CD14-positive monocyte (primary cell): ENCODE measurements around the gene MAP2K6. TPM values are rescaled to one million over a fixed set of nuclear protein-coding genes. Genes with fewer than 3 reads are reported as not detected.

Experiments
- DNase-seq, 3 donors: peaks; one replicate each; pipeline ENCODE4 v3.0.0-alpha.2; 2011 to 2022
- H2AFZ ChIP-seq: 2 replicates; pipeline ENCODE4 v1.6.0; 2012; ENCODE audit warnings: mild to moderate bottlenecking, low read depth, low read length, inconsistent platforms; ENCODE audit not compliant: insufficient read depth, poor library complexity, severe bottlenecking
- H3K27ac ChIP-seq, 2 donors: 1 replicate in 1 of 2; 2 replicates in 1 of 2; pipeline ENCODE4 v1.5.1; 2012 to 2013; ENCODE audit warnings: low read length in 2 of 2, control low read depth in 1 of 2, inconsistent platforms in 1 of 2, low read depth in 1 of 2, mild to moderate bottlenecking in 1 of 2
- H3K27me3 ChIP-seq, 2 donors: one replicate each; pipeline versions ENCODE4 v1.6.0 to v1.6.1; 2011 to 2013; ENCODE audit warnings: low read length in 2 of 2; ENCODE audit not compliant: control insufficient read depth in 2 of 2, insufficient read depth in 2 of 2
- H3K36me3 ChIP-seq, 2 donors: replicated peaks in 1 of 2; 1 replicate in 1 of 2; 2 replicates in 1 of 2; pipeline versions ENCODE4 v1.5.1 to v1.6.1; 2012 to 2013; ENCODE audit warnings: low read length in 2 of 2, control low read depth in 1 of 2, inconsistent platforms in 1 of 2, mild to moderate bottlenecking in 1 of 2; ENCODE audit not compliant: insufficient read depth in 2 of 2, control insufficient read depth in 1 of 2
- H3K4me1 ChIP-seq, 2 donors: 1 replicate in 1 of 2; 2 replicates in 1 of 2; pipeline versions ENCODE4 v1.5.1 to v1.6.1; 2012 to 2013; ENCODE audit warnings: low read length in 2 of 2, control low read depth in 1 of 2, inconsistent platforms in 1 of 2, mild to moderate bottlenecking in 1 of 2, moderate library complexity in 1 of 2; ENCODE audit not compliant: insufficient read depth in 2 of 2, control insufficient read depth in 1 of 2
- H3K4me2 ChIP-seq: replicated peaks from 2 replicates; pipeline ENCODE3; 2012; ENCODE audit warnings: low read length, moderate library complexity, mild to moderate bottlenecking; ENCODE audit not compliant: poor library complexity, severe bottlenecking; ENCODE audit errors: extremely low read depth
- H3K4me3 ChIP-seq, 3 experiments: fragments of 200-600 bp in 1 of 3; sonication (generic) in 1 of 3; replicated peaks in 1 of 3; 1 replicate in 2 of 3; 2 replicates in 1 of 3; pipeline ENCODE4 v1.5.1; 2011 to 2013; ENCODE audit warnings: low read length in 3 of 3, mild to moderate bottlenecking in 3 of 3, control low read depth in 2 of 3, low read depth in 2 of 3, inconsistent platforms in 1 of 3, moderate library complexity in 1 of 3
- H3K79me2 ChIP-seq: 2 replicates; pipeline ENCODE4 v1.6.0; 2012; ENCODE audit warnings: mild to moderate bottlenecking, control low read depth, inconsistent platforms, low read length, moderate library complexity; ENCODE audit not compliant: insufficient read depth
- H3K9ac ChIP-seq: 2 replicates; pipeline ENCODE4 v1.6.0; 2017; ENCODE audit warnings: low read length, mild to moderate bottlenecking; ENCODE audit not compliant: insufficient read depth, poor library complexity, severe bottlenecking
- H3K9me3 ChIP-seq, 2 donors: replicated peaks in 1 of 2; 1 replicate in 1 of 2; 2 replicates in 1 of 2; pipeline versions ENCODE4 v1.5.1 to v1.6.1; 2012 to 2013; ENCODE audit warnings: low read length in 2 of 2, control low read depth in 1 of 2; ENCODE audit not compliant: control insufficient read depth in 1 of 2, insufficient read depth in 1 of 2
- H4K20me1 ChIP-seq: 2 replicates; pipeline ENCODE4 v1.6.0; 2012; ENCODE audit warnings: mild to moderate bottlenecking, low read length, control low read depth, moderate library complexity; ENCODE audit not compliant: insufficient read depth
- H3K27ac Mint-ChIP-seq, 7 donors: one replicate each; pipeline ENCODE4 v1.8.0; 2020; ENCODE audit warnings: mild to moderate bottlenecking in 7 of 7, mixed read lengths in 7 of 7, moderate library complexity in 6 of 7, inconsistent platforms in 2 of 7
- H3K27me3 Mint-ChIP-seq, 3 donors: one replicate each; pipeline ENCODE4 v1.8.0; 2021 to 2022; ENCODE audit warnings: low read depth in 3 of 3, mild to moderate bottlenecking in 3 of 3, mixed read lengths in 3 of 3, moderate library complexity in 3 of 3, inconsistent platforms in 1 of 3
- H3K36me3 Mint-ChIP-seq, 2 donors: one replicate each; pipeline ENCODE4 v1.8.0; 2020; ENCODE audit warnings: mixed read lengths in 2 of 2, inconsistent platforms in 1 of 2, mild to moderate bottlenecking in 1 of 2
- H3K4me1 Mint-ChIP-seq: one replicate; pipeline ENCODE4 v1.8.0; 2020; ENCODE audit warnings: mild to moderate bottlenecking, mixed read lengths
- H3K4me3 Mint-ChIP-seq, 2 donors: one replicate each; pipeline ENCODE4 v1.8.0; 2020; ENCODE audit warnings: mild to moderate bottlenecking in 2 of 2, mixed read lengths in 2 of 2, moderate library complexity in 1 of 2
- H3K9me3 Mint-ChIP-seq, 7 donors: one replicate each; pipeline ENCODE4 v1.8.0; 2020 to 2022; ENCODE audit warnings: mixed read lengths in 7 of 7, mild to moderate bottlenecking in 6 of 7, moderate library complexity in 6 of 7, inconsistent platforms in 2 of 7
- WGBS: methylation state at CpG from one replicate; pipeline ENCODE4 v1.1.5; 2013; ENCODE audit warnings: missing lambda C conversion rate; ENCODE audit not compliant: insufficient coverage; 5-methylcytosine and 5-hydroxymethylcytosine counted together
- intact Hi-C, 2 donors: fragments of 100-400 bp; cut with micrococcal nuclease; formaldehyde crosslinking; loops; one replicate each; pipeline versions ENCODE4 v1.15.0 to v1.15.1; 2023
- polyA plus RNA-seq, 3 donors: library from polyadenylated mRNA; depleted of rRNA in 1 of 3; unstranded in 2 of 3; stranded (reverse) in 1 of 3; fragments of 300-500 nt in 2 of 3; fragments of >200 nt in 1 of 3; fragmentation: Illumina TruSeq in 2 of 3; gene quantifications; 1 replicate in 2 of 3; 2 replicates in 1 of 3; pipeline ENCODE4 v1.2.3, GENCODE V29; 2012 to 2021
- TF ChIP-seq, protein P1 (sequence below): fragments of 200-600 bp; IDR thresholded peaks from one replicate; pipeline ENCODE4 v1.8.0; 2022; ENCODE audit warnings: antibody characterized with exemption, mild to moderate bottlenecking

MAP2K6 gene
- polyA plus RNA-seq, 3 donors, result 13.5 to 28.9 (median 18.5) TPM

GRCh38 chr17:69501591-69502468 lies 87.3 kb downstream of the MAP2K6 start:
- intact Hi-C loops, result no loop called here
- no peaks in the 10 kb centered on the region for H4K20me1 ChIP-seq
- no peaks in the 10 kb centered on the region for H3K27me3 ChIP-seq
- H3K36me3 Mint-ChIP-seq, result peaks cover 21 to 28% of the 10 kb centered on the region in 2 donors
- peak overlapping the region; percentile 63 to 79 for H3K27ac ChIP-seq
- H3K27me3 Mint-ChIP-seq, result no peaks in the 10 kb centered on the region
- peaks cover 45 to 53% of the 10 kb centered on the region in 2 donors for H3K4me1 ChIP-seq
- 1% methylated on average over 9 of the region's 14 CpGs for WGBS
- peak overlapping the region; percentile 41 to 92 (median 79) for H3K4me3 ChIP-seq
- TF ChIP-seq, protein P1, sequence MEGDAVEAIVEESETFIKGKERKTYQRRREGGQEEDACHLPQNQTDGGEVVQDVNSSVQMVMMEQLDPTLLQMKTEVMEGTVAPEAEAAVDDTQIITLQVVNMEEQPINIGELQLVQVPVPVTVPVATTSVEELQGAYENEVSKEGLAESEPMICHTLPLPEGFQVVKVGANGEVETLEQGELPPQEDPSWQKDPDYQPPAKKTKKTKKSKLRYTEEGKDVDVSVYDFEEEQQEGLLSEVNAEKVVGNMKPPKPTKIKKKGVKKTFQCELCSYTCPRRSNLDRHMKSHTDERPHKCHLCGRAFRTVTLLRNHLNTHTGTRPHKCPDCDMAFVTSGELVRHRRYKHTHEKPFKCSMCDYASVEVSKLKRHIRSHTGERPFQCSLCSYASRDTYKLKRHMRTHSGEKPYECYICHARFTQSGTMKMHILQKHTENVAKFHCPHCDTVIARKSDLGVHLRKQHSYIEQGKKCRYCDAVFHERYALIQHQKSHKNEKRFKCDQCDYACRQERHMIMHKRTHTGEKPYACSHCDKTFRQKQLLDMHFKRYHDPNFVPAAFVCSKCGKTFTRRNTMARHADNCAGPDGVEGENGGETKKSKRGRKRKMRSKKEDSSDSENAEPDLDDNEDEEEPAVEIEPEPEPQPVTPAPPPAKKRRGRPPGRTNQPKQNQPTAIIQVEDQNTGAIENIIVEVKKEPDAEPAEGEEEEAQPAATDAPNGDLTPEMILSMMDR, result no peak
- peak overlapping the region; percentile 88 for H3K4me2 ChIP-seq
- peak overlapping the region; percentile 84 to 93 for H3K4me3 Mint-ChIP-seq
- DNase-seq, result peak; percentile 56 to 59 (median 59)
- H3K9ac ChIP-seq, result peak overlapping the region; percentile 59
- peaks cover 67% of the 10 kb centered on the region for H3K4me1 Mint-ChIP-seq
- H3K79me2 ChIP-seq, result peaks cover 48% of the 10 kb centered on the region
- H3K36me3 ChIP-seq, result peaks cover 4 to 16% of the 10 kb centered on the region in 2 donors
- H3K9me3 Mint-ChIP-seq, result no peaks in the 10 kb centered on the region
- H2AFZ ChIP-seq, result peak overlapping the region; percentile 76
- H3K9me3 ChIP-seq, result no peaks in the 10 kb centered on the region
- peak overlapping the region; percentile 83 to 95 (median 93) for H3K27ac Mint-ChIP-seq

DNA sequence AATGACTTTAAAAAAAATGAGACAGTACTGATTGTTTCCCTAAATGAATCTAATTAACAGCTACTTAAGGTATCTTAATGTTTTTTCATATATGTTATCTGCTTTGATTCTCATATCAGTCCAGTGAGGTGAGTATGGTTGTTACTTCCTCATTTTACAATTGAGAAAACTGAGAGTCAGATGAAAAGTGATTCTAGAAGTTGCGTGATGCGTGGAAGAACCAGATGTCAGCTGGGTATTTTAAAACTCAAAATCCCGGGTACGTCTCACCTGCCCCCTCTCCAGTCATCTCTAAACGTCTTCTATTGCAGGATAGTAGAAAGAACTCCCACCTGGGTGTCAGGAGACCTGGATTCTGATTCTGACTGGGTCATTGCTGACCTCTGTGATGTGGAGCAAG lies 89.2 kb downstream of the MAP2K6 start:
- peak in 2 of 3 donors; percentile 19 to 36 for DNase-seq
- H3K36me3 Mint-ChIP-seq, result peaks cover 35 to 46% of the 10 kb centered on the region in 2 donors
- no CpG with 5 or more reads among the region's 5 CpGs for WGBS
- peak overlapping the region in 1 of 2 donors; percentile 65 for H3K4me3 Mint-ChIP-seq
- H2AFZ ChIP-seq, result no peak overlapping the region
- peak overlapping the region in 4 of 7 donors; percentile 41 to 95 (median 70) for H3K27ac Mint-ChIP-seq
- peaks cover 65% of the 10 kb centered on the region for H3K79me2 ChIP-seq
- peaks cover 0 to under 1% (median 0%) of the 10 kb centered on the region in 7 donors for H3K9me3 Mint-ChIP-seq
- no peaks in the 10 kb centered on the region for H4K20me1 ChIP-seq
- H3K27me3 ChIP-seq, result no peaks in the 10 kb centered on the region
- peak overlapping the region in 2 of 3 experiments; percentile 12 to 79 for H3K4me3 ChIP-seq
- H3K36me3 ChIP-seq, result peaks cover 14 to 34% of the 10 kb centered on the region in 2 donors
- H3K9ac ChIP-seq, result no peak overlapping the region
- H3K4me1 ChIP-seq, result peaks cover 35 to 49% of the 10 kb centered on the region in 2 donors
- peak overlapping the region in 1 of 2 donors; percentile 79 for H3K27ac ChIP-seq
- H3K9me3 ChIP-seq, result no peaks in the 10 kb centered on the region
- TF ChIP-seq, protein P1, result no peak
- H3K4me2 ChIP-seq, result peak overlapping the region; percentile 88
- H3K27me3 Mint-ChIP-seq, result peaks cover 0 to 1% (median 0%) of the 10 kb centered on the region in 3 donors
- H3K4me1 Mint-ChIP-seq, result peaks cover 70% of the 10 kb centered on the region
- intact Hi-C loops, result no loop called here
